Stimulated activated CD8-positive, alpha-beta memory T cell treated with anti-CD3 and anti-CD28 coated beads, Interleukin-7, amount 100 ng/mL, for 48 hours (primary cell): ENCODE data around the gene SCN1B.
"Not testable (repeated sequence)": the region's sequence is repeated elsewhere in the genome, so short reads cannot be mapped to it uniquely, and the experiment has no call there.

Experiments used
- DNase-seq, 2 donors: peaks; one replicate each; pipeline ENCODE4 v3.0.0-alpha.2; 2020; ENCODE audit warnings: low read depth in 1 of 2; ENCODE audit errors: extremely low read depth in 1 of 2

SCN1B gene

DNA sequence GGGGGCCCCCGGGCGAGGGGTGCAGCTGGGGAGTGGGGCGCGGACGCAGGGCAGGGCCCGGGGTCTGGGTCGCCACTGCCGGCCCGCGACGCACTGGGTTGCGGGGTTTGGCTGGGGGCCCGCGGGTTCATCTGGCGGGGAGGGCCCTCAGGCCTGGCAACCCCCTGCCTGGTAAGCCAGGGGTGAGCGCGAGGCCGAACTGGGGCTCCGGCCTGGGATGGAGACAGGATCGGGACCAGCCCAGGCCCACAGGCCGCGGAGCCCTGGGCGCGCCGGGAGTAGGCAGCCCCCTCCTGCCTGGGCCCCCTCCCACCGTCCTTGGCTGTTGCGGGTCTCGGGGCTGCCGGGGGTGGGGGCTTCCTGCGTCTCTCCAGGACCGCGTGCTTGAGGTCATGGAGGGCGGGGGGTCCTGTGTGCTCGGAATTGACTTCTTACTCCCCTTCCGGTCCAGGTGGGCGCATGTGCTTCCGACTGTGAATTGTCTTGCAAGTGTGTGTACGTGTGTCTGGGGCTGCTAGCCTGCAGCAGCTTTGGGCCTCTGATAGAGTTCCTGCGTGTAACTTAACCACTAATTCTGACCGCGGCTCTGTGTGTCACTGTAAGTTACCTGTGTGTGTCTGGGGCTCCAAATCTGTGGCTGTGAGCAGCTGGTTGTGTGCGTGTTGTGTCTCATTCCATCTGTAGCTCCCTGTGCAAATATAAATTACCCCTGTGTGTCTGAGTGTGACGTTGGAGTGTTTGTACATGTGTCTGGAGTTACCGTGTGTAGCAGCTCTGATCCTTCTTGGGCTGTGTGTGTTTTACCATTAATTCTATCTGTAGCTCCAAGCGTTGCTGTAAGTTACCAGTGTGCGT, 29.4 kb upstream of the SCN1B start:
- DNase-seq, result peak in 1 of 2 donors; percentile 62

GRCh38 chr19:35002037-35002535, 28.2 kb upstream of the SCN1B start:
- DNase-seq, result no peak

DNA sequence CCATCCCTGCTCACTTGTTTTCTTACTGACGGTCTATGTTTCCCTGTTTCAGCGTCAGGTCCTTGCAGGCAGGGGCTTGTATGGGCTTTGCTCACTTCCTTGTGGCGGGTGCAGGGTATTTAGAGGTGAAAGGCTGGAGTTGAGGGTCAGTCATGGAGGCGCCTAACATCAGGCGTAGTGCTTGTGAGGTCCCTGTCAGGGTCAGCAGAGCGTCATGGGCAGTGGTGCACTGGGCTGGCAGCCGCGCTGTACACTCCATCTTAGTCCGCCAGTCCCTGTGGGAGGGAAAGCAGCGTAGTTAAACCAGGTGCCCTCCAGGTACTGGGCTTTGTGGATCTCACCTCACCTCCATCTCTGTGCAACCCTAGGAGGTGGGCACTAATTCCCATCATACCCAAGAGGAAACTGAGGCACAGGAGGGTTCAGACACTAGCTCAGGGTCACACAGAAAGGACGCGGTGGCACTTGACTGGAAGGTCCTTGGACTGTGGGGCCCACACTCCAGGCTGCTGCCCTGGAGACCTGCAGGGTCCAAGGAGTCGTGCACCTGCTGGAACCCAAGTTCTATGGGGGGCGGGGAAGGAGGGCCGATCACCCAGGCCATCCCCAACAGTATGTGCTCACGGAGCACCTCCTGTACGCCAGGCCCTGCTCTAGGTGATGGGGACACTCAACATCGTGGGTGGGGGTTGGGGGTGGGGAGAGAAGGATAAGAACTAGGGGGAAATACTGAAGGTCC, 25.6 kb upstream of the SCN1B start:
- no peak for DNase-seq

DNA sequence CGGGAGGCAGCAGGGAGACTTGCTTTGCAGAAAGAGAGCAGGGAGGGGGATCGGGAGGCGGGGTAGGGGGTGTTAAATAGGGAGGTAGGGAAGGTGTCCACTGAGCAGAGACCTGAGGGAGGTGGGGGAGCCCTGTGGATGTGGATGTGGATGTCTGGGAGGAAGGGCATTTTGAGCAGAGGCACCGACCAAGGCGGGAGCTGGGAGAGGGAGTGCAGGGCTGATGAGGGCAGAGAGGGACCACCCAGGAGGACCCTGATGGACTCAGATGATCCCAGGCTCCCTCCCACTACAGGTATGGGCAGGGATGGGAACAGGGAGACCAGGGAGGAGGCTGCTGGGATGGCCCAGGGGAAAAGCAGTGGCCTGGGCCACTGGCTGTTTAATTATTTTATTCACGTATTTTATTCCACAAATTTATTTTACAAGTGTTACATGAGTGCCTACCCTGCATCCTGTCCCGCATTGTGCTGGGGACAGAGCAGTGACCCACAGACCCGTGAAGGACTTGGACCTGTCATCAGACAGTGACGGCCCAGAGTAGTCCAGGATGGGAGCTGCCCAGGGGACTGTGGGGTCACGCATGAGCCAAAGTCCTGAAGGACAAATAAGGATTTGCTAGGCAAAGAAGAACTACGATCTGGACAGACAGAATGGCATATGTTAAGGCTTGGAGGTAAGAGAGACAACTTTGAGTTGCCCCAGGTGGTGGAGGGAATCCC, 24.9 kb upstream of the SCN1B start:
- no peak for DNase-seq

- DNase-seq, result not testable (repeated sequence)
Observed at GRCh38 chr19:35006007-35006341, 24.3 kb upstream of the SCN1B start.

DNA sequence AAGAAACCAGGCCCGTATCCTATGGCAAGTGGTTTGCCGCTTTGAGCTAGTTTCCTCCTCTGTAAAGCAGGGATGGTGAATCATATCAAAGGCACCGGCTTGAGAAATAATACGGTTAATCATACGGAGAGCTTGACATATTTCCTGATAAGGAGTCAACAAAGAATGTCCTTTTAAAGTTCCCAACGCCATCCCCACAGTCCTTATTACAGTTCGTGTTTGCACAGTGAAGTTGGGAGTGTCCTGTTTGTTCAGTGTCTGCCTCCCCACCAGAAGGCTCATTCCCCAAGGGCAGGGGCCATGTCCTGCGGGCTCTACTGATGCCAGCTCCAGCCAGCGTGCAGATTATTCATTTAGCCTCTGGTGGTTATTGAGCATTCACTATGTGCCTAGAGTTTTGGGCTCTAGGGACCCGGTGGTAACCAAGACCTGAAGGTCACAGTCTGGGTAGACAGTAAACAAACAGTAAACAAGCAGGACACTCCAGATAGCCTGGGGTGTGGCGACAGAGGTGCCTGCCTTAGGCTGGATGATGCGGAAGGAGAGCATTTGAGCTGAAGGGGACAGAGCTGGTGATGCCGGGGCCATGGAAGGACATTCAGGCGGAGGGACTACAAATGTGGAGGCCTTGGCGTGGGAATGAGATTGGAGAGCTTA, 23.8 kb upstream of the SCN1B start:
- no peak for DNase-seq

GRCh38 chr19:35006999-35007365, 23.3 kb upstream of the SCN1B start:
- DNase-seq, result no peak

- not testable (repeated sequence) for DNase-seq
Observed at GRCh38 chr19:35007427-35007826, 22.8 kb upstream of the SCN1B start.

DNA sequence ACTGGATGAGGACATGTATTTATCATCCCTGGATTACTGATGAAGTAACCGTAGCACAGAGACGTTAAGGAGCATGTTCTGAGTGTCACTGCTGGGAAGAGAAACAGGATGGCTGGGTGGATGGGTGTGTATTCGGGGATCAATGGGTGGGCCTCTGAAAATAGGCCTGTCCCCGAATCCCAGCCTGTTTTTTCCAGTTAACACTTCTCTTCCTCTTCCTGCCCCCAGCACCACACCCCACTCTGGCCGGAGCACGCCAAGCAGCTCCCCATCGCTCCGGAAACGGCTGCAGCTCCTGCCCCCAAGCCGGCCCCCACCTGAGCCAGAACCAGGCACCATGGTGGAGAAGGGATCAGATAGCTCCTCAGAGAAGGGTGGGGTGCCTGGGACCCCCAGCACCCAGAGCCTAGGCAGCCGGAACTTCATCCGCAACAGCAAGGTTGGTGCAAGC, 21.4 kb upstream of the SCN1B start:
- DNase-seq, result no peak

DNA sequence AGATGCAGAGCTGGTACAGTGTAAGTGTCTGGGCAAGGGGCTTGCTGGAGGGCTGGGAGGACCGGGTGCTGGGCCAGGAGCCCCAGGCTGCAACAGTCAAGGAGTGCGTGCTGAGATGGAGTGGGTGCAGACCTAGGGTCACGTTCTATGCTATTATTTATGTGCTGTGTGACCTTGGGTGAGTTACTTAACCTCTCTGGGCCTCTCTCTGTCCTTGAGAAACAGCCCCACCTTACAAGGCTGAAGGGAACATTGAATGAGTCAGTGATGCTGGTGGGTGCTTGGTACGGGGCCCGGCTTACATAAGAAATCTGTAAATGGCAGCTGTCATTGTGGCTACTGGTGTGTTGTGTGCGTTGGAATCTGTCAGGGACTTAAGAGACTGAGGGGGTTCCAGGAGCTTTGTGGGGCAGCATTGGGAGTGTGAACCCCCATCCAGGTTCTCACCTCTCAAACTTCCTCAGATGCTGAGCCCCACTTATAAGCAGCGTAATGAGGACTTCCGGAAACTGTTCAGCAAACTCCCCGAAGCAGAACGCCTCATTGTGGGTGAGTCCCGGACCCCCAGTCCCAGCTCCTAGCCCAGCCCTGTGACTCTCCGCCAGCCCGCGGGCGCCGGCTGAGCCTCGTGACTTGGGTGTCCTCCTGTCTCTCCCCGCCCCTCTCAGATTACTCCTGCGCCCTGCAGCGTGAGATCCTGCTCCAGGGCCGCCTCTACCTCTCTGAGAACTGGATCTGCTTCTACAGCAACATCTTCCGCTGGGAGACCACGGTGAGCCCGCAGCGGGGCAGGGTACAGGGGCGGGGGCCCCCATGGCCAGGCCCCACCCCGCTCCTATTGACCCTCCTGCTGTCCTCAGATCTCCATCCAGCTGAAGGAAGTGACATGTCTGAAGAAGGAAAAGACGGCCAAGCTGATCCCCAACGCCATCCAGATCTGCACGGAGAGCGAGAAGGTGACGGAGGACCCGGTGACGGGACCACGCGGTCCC, 20.6 kb upstream of the SCN1B start:
- DNase-seq, result no peak

- DNase-seq, result no peak
Observed at GRCh38 chr19:35011091-35011689, 19.1 kb upstream of the SCN1B start.

- DNase-seq, result no peak
Observed at GRCh38 chr19:35011737-35012682, 18.3 kb upstream of the SCN1B start.

- peak; percentile 53 to 66 for DNase-seq
Observed at GRCh38 chr19:35013041-35013819, 17.0 kb upstream of the SCN1B start.

GRCh38 chr19:35013820-35014754, 16.2 kb upstream of the SCN1B start:
- no peak for DNase-seq

DNA sequence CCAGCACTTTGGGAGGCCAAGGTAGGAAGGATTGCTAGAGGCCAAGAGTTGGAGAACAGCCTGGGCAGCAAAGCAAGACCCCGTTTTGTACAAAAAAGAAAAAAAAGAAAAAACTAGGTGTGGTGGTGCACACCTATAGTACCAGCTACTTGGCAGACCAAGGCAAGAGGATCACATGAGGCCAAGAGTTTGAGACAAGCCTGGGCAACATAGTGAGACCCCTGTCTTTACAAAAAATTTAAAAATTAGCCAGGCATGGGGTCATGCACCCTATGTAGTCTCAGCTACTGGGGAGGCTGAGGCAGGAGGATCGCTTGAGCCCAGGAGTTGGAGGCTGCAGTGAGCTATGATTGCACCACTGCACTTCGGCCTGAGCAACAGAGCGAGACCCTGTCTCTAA, 15.5 kb upstream of the SCN1B start:
- DNase-seq, result not testable (repeated sequence)

DNA sequence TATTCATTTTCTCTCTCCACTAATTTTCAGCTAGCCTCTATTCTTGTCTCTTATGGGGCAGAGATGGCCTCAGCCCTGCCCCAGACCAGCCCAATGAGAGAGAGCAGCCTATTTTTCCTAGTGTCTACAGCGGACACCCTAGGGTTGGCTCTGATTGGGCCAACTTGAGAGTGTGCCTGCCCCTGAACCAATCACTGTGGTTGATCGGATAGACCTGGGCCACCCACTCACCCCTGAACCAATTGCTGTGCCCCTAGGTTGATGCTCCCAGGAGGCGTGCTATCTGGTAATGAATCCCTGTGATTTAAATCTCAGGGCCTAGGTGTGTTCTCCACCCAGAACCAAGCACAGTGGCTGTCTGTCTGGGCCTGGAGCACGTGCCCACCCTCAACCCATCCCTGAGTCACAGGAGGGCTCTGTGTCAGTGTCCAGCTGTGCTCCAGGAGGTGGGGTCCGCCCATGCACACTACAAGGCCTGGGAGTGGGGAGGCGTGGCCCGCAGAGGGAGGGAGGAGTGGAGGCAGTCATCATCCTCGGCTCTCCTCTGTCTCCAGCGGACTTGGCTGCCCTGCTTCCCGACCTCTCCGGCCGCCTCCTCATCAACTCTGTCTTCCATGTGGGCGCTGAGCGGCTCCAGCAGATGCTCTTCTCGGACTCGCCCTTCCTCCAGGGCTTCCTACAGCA, 14.9 kb upstream of the SCN1B start:
- DNase-seq, result no peak
